Caco-2 (cell line): Measurements from ENCODE around the gene SCAPER. TPM values are rescaled to one million over a fixed set of nuclear protein-coding genes. Genes with fewer than 3 reads are reported as not detected.

Experiments used
- BruUV-seq: library from RNA; stranded (reverse); fragments of 400-500 nt; replicated peaks from 2 replicates; lab custom pipeline; 2021; lab: Mats Ljungman, UMichigan
- CTCF ChIA-PET: fragments of 300-600 bp; sonication (Branson Sonifier 250); formaldehyde crosslinking; loops from one replicate; lab custom pipeline; 2022; ENCODE audit warnings: antibody characterized with exemption; lab: Charles Lee
- POLR2A ChIA-PET: fragments of 300-600 bp; sonication (Branson Sonifier 250); formaldehyde crosslinking; loops from one replicate; lab custom pipeline; 2022; ENCODE audit warnings: antibody characterized with exemption; lab: Charles Lee
- DNase-seq, 2 experiments: peaks; one replicate each; pipeline versions ENCODE4 v3.0.0 to v3.0.0-alpha.2; 2020 to 2022
- H3K27me3 ChIP-seq: replicated peaks from 2 replicates; pipeline ENCODE4 v1.6.0; 2011; ENCODE audit warnings: low read length; ENCODE audit not compliant: control insufficient read depth, insufficient read depth
- H3K36me3 ChIP-seq: 2 replicates; pipeline ENCODE4 v1.5.1; 2011; ENCODE audit warnings: low read length; ENCODE audit not compliant: control insufficient read depth, insufficient read depth
- H3K4me1 ChIP-seq: fragments of 250-450 bp; sonication (Bioruptor Pico); 2 replicates; pipeline ENCODE4 v1.5.1; 2020; ENCODE audit warnings: mild to moderate bottlenecking
- H3K4me3 ChIP-seq: 2 replicates; pipeline ENCODE4 v1.5.1; 2011; ENCODE audit warnings: low read depth, mild to moderate bottlenecking, control low read depth, low read length
- H3K9me3 ChIP-seq: fragments of 250-450 bp; sonication (Bioruptor Pico); 2 replicates; pipeline ENCODE4 v1.5.1; 2020; ENCODE audit warnings: mild to moderate bottlenecking, moderate library complexity
- H3K27ac Mint-ChIP-seq: one replicate; pipeline ENCODE4 v1.8.0; 2022; ENCODE audit warnings: mixed read lengths; ENCODE audit not compliant: unreplicated experiment
- H3K27me3 Mint-ChIP-seq: one replicate; pipeline ENCODE4 v1.8.0; 2022; ENCODE audit warnings: mixed read lengths; ENCODE audit not compliant: insufficient read depth, unreplicated experiment
- H3K36me3 Mint-ChIP-seq: one replicate; pipeline ENCODE4 v1.8.0; 2022; ENCODE audit warnings: mild to moderate bottlenecking, mixed read lengths; ENCODE audit not compliant: insufficient read depth, unreplicated experiment
- H3K4me1 Mint-ChIP-seq: one replicate; pipeline ENCODE4 v1.8.0; 2022; ENCODE audit warnings: low read depth, mixed read lengths; ENCODE audit not compliant: unreplicated experiment
- H3K4me3 Mint-ChIP-seq: one replicate; pipeline ENCODE4 v1.8.0; 2022; ENCODE audit warnings: mild to moderate bottlenecking, moderate library complexity, mixed read lengths; ENCODE audit not compliant: unreplicated experiment
- H3K9me3 Mint-ChIP-seq: one replicate; pipeline ENCODE4 v1.8.0; 2022; ENCODE audit warnings: mixed read lengths; ENCODE audit not compliant: unreplicated experiment
- CTCF ChIP-seq, 2 experiments: fragments of 200-600 bp in 1 of 2; IDR thresholded peaks; 1 replicate in 1 of 2; 2 replicates in 1 of 2; pipeline versions ENCODE4 v1.5.1 to v1.8.0; 2011 to 2022; ENCODE audit warnings: antibody characterized with exemption in 1 of 2, control low read depth in 1 of 2, inconsistent platforms in 1 of 2, low read depth in 1 of 2, low read length in 1 of 2, mild to moderate bottlenecking in 1 of 2, moderate library complexity in 1 of 2; ENCODE audit not compliant: insufficient read depth in 1 of 2, severe bottlenecking in 1 of 2, unreplicated experiment in 1 of 2
- intact Hi-C: fragments of 100-400 bp; cut with micrococcal nuclease; formaldehyde crosslinking; loops from one replicate; pipeline ENCODE4 v1.10.0; 2022; ENCODE audit not compliant: unreplicated experiment
- total RNA-seq: library from RNA; stranded (reverse); gene quantifications from 2 replicates; pipeline ENCODE4 v1.2.3, GENCODE V29; 2022

Gene SCAPER
- total RNA-seq, 1 experiment from 2014 or later = 24.6 TPM

- Mint-ChIP-seq H3K4me3 (no peak overlapping the region), H3K9me3 (no peaks in the 10 kb centered on the region), H3K36me3 (no peaks in the 10 kb centered on the region), H3K27me3 (no peaks in the 10 kb centered on the region), H3K4me1 (no peaks in the 10 kb centered on the region), H3K27ac (no peak overlapping the region)
- Histone ChIP-seq H3K27me3 (no peaks in the 10 kb centered on the region), H3K36me3 (no peaks in the 10 kb centered on the region), H3K9me3 (no peaks in the 10 kb centered on the region), H3K4me1 (no peaks in the 10 kb centered on the region), H3K4me3 (no peak overlapping the region)
- ChIA-PET CTCF (no interaction called here), POLR2A (interaction anchor here (0.6 kb wide), 1 partner anchor 22 kb away, joined by 4 read pairs; no protein-coding TSS in a partner anchor)
- intact Hi-C loops = no loop called here
- no peak for DNase-seq
- no peak for TF ChIP-seq CTCF (IDR thresholded peaks at IDR 0.05; ENCODE audit: insufficient read depth in 1 of 2, low read depth in 1 of 2, low read length in 1 of 2, severe bottlenecking in 1 of 2, unreplicated experiment in 1 of 2)
- no TSS peak for BruUV-seq
Observed at GRCh38 chr15:76916369-76916768, 11.2 kb upstream of the SCAPER start.

- ChIA-PET POLR2A (no interaction called here), CTCF (no interaction called here)
- H3K4me1 Mint-ChIP-seq = no peaks in the 10 kb centered on the region
- no TSS peak for BruUV-seq
- H3K36me3 ChIP-seq = no peaks in the 10 kb centered on the region
- no peaks in the 10 kb centered on the region for H3K36me3 Mint-ChIP-seq
- no peaks in the 10 kb centered on the region for H3K27me3 ChIP-seq
- TF ChIP-seq CTCF (IDR thresholded peaks at IDR 0.05; ENCODE audit: insufficient read depth in 1 of 2, low read depth in 1 of 2, low read length in 1 of 2, severe bottlenecking in 1 of 2, unreplicated experiment in 1 of 2) = no peak
- no peaks in the 10 kb centered on the region for H3K9me3 Mint-ChIP-seq
- no peaks in the 10 kb centered on the region for H3K27me3 Mint-ChIP-seq
- no peaks in the 10 kb centered on the region for H3K4me1 ChIP-seq
- no peak overlapping the region for H3K27ac Mint-ChIP-seq
- H3K9me3 ChIP-seq = no peaks in the 10 kb centered on the region
- no peak for DNase-seq
- intact Hi-C loops = no loop called here
- no peak overlapping the region for H3K4me3 ChIP-seq
- no peak overlapping the region for H3K4me3 Mint-ChIP-seq
Observed at GRCh38 chr15:76913737-76914136, 8.6 kb upstream of the SCAPER start.

- Mint-ChIP-seq H3K4me1 (peaks cover 5% of the 10 kb centered on the region), H3K27me3 (no peaks in the 10 kb centered on the region), H3K36me3 (no peaks in the 10 kb centered on the region), H3K4me3 (no peak overlapping the region), H3K27ac (no peak overlapping the region), H3K9me3 (no peaks in the 10 kb centered on the region)
- intact Hi-C loops = no loop called here
- H3K4me1 ChIP-seq = no peaks in the 10 kb centered on the region
- ChIA-PET POLR2A (no interaction called here), CTCF (interaction anchor here (0.7 kb wide), 1 partner anchor 1521 kb away, joined by 4 read pairs; no protein-coding TSS in a partner anchor)
- H3K4me3 ChIP-seq = no peak overlapping the region
- no peaks in the 10 kb centered on the region for H3K9me3 ChIP-seq
- no TSS peak for BruUV-seq
- H3K27me3 ChIP-seq = no peaks in the 10 kb centered on the region
- H3K36me3 ChIP-seq = no peaks in the 10 kb centered on the region
- no peak for TF ChIP-seq CTCF (IDR thresholded peaks at IDR 0.05; ENCODE audit: insufficient read depth in 1 of 2, low read depth in 1 of 2, low read length in 1 of 2, severe bottlenecking in 1 of 2, unreplicated experiment in 1 of 2)
- DNase-seq = no peak
Observed at GRCh38 chr15:76912430-76912829, 7.3 kb upstream of the SCAPER start.
